Measurements from ENCODE around the gene TUFT1. TPM values are rescaled to one million over a fixed set of nuclear protein-coding genes. Genes with fewer than 3 reads are reported as not detected.

TUFT1 gene, protein sequence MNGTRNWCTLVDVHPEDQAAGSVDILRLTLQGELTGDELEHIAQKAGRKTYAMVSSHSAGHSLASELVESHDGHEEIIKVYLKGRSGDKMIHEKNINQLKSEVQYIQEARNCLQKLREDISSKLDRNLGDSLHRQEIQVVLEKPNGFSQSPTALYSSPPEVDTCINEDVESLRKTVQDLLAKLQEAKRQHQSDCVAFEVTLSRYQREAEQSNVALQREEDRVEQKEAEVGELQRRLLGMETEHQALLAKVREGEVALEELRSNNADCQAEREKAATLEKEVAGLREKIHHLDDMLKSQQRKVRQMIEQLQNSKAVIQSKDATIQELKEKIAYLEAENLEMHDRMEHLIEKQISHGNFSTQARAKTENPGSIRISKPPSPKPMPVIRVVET
- 12.3 TPM for total RNA-seq (2021; ENCODE audit: unreplicated experiment)
- polyA plus RNA-seq (2012), result 12.9 and 13.8 TPM in 2 replicates
- Bru-seq, nascent RNA, result percentile 85 among the genes with signal in this experiment
- BruChase-seq, experiment 1, labeled RNA remaining after a 6-hour chase, result percentile 69 among the genes with signal in this experiment
- BruChase-seq, experiment 2, labeled RNA remaining after a 2-hour chase, result percentile 75 among the genes with signal in this experiment
- long read RNA-seq, transcript TUFT1-202 (12 exons, 3,033 nt), result minor isoform, 5 of 25 reads
- long read RNA-seq, transcript TUFT1-203 (13 exons, 3,111 nt), result major isoform, 14 of 25 reads
- long read RNA-seq, partial matches to known transcripts, result 4 of 25 reads
- long read RNA-seq, other reads (novel, unspliced or antisense), result 2 of 25 reads

GRCh38 chr1:151540021-151540981 lies at the start of gene TUFT1:
TUFT1 (plus strand) TSS chr1:151540309; CDS start chr1:151540367, 58 bp downstream.
- H3K4me1 ChIP-seq (ENCODE audit: control insufficient read depth in 1 of 2, insufficient read depth in 2 of 2, low read length in 2 of 2), result peaks cover 15 to 42% of the 10 kb centered on the region in 2 experiments
- peaks cover 15% of the 10 kb centered on the region; the same call in 1 of the 2 replicates for H3K79me2 ChIP-seq (ENCODE audit: insufficient read depth, low read length)
- peak; percentile 93 for ATAC-seq
- peak; percentile 85 for DNase-seq (ENCODE audit: low read depth, low spot score)
- H3K9ac ChIP-seq (ENCODE audit: low read length), result peak within 1 kb of the TSS; percentile 74
- H3K9me3 ChIP-seq (ENCODE audit: control insufficient read depth in 1 of 2, insufficient read depth in 1 of 2, low read depth in 1 of 2, low read length in 2 of 2), result no peaks in the 10 kb centered on the region
- no peaks in the 10 kb centered on the region for H4K20me1 ChIP-seq (ENCODE audit: insufficient read depth)
- ChIA-PET CTCF (interaction anchor here (0.6 to 2.3 kb wide), 7 partner anchors 13 to 303 kb away, joined by 3 to 9 read pairs (median 4); partner anchors contain the start of gene CGN), POLR2A (interaction anchor here (0.6 to 2.3 kb wide), 18 partner anchors 8 to 248 kb away, joined by 3 to 23 read pairs (median 3); partner anchors contain the start of genes CGN and POGZ), RAD21 (ENCODE audit: low non-redundant PET in 1 of 2, low total read pairs in 2 of 2, uncharacterized antibody in 2 of 2, unreplicated experiment in 2 of 2) (interaction anchor here (0.5 to 0.6 kb wide), 3 partner anchors 291 to 918 kb away, joined by 3 to 9 read pairs (median 4); no protein-coding TSS in a partner anchor)
- H3K27me3 ChIP-seq (ENCODE audit: insufficient read depth, low read length), result no peaks in the 10 kb centered on the region
- H3K27ac ChIP-seq (ENCODE audit: low read depth, low read length), result peak within 1 kb of the TSS; percentile 58
- intact Hi-C loops (cut with micrococcal nuclease), result no loop called here
- H3K36me3 ChIP-seq (ENCODE audit: control insufficient read depth in 1 of 2, insufficient read depth in 2 of 2, low read length in 2 of 2), result peaks cover 4 to 10% of the 10 kb centered on the region in 2 experiments; a peak in 2 of 4 replicates
- H3K4me3 ChIP-seq (replicated peaks in 1 of 2; ENCODE audit: low read depth in 1 of 2, low read length in 2 of 2), result peak within 1 kb of the TSS; percentile 76
- TSS peak; percentile 53 for BruUV-seq (replicated peaks)
- no peaks in the 10 kb centered on the region for H3K9me2 ChIP-seq (ENCODE audit: insufficient read depth)
- no peak within 1 kb of the TSS for H2AFZ ChIP-seq (ENCODE audit: low read depth, low read length, poor library complexity, severe bottlenecking)
- peak within 1 kb of the TSS; percentile 92 for H3K4me2 ChIP-seq (ENCODE audit: low read length)
- TF ChIP-seq ELF1 (IDR thresholded peaks at IDR 0.05; ENCODE audit: borderline replicate concordance, low read depth) (no peak), SIN3A (IDR thresholded peaks at IDR 0.05; ENCODE audit: low read depth) (peak; percentile 84), ZFX (IDR thresholded peaks at IDR 0.05) (0 out of 2 replicates have a peak, but pooled peaks have one; percentile 23), CEBPB (IDR thresholded peaks at IDR 0.05; ENCODE audit: low read depth) (no peak), EZH2 (IDR thresholded peaks at IDR 0.05) (no peak), RAD21 (IDR thresholded peaks at IDR 0.05; ENCODE audit: low read depth) (no peak), YY1 (IDR thresholded peaks at IDR 0.05; ENCODE audit: extremely low read depth, insufficient replicate concordance, low read depth, low read length) (no peak), ATF3 (IDR thresholded peaks at IDR 0.05) (no peak), JUND (IDR thresholded peaks at IDR 0.05) (no peak; the same call in 1 of the 2 replicates), POLR2A (IDR thresholded peaks at IDR 0.05; ENCODE audit: borderline replicate concordance, extremely low read depth, insufficient read depth, insufficient read length) (peak; percentile 95), MAX (IDR thresholded peaks at IDR 0.05) (peak; percentile 24), ZNF274 (IDR thresholded peaks at IDR 0.05; ENCODE audit: low read depth, low read length) (no peak), EGR1 (IDR thresholded peaks at IDR 0.05; ENCODE audit: low read depth) (peak; percentile 20; the same call in 1 of the 2 replicates), EZH2phosphoT487 (IDR thresholded peaks at IDR 0.05; ENCODE audit: borderline replicate concordance) (no peak), FOSL1 (IDR thresholded peaks at IDR 0.05; ENCODE audit: low read depth) (no peak)
- TF ChIP-seq, protein P1, sequence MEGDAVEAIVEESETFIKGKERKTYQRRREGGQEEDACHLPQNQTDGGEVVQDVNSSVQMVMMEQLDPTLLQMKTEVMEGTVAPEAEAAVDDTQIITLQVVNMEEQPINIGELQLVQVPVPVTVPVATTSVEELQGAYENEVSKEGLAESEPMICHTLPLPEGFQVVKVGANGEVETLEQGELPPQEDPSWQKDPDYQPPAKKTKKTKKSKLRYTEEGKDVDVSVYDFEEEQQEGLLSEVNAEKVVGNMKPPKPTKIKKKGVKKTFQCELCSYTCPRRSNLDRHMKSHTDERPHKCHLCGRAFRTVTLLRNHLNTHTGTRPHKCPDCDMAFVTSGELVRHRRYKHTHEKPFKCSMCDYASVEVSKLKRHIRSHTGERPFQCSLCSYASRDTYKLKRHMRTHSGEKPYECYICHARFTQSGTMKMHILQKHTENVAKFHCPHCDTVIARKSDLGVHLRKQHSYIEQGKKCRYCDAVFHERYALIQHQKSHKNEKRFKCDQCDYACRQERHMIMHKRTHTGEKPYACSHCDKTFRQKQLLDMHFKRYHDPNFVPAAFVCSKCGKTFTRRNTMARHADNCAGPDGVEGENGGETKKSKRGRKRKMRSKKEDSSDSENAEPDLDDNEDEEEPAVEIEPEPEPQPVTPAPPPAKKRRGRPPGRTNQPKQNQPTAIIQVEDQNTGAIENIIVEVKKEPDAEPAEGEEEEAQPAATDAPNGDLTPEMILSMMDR (IDR thresholded peaks at IDR 0.05 in 2 of 3, conservative IDR thresholded peaks at IDR 0.05 in 1 of 3; ENCODE audit: borderline replicate concordance in 1 of 3, insufficient read depth in 1 of 3, low read depth in 2 of 3, low read length in 2 of 3), result no peak
- TF ChIP-seq, protein P2, sequence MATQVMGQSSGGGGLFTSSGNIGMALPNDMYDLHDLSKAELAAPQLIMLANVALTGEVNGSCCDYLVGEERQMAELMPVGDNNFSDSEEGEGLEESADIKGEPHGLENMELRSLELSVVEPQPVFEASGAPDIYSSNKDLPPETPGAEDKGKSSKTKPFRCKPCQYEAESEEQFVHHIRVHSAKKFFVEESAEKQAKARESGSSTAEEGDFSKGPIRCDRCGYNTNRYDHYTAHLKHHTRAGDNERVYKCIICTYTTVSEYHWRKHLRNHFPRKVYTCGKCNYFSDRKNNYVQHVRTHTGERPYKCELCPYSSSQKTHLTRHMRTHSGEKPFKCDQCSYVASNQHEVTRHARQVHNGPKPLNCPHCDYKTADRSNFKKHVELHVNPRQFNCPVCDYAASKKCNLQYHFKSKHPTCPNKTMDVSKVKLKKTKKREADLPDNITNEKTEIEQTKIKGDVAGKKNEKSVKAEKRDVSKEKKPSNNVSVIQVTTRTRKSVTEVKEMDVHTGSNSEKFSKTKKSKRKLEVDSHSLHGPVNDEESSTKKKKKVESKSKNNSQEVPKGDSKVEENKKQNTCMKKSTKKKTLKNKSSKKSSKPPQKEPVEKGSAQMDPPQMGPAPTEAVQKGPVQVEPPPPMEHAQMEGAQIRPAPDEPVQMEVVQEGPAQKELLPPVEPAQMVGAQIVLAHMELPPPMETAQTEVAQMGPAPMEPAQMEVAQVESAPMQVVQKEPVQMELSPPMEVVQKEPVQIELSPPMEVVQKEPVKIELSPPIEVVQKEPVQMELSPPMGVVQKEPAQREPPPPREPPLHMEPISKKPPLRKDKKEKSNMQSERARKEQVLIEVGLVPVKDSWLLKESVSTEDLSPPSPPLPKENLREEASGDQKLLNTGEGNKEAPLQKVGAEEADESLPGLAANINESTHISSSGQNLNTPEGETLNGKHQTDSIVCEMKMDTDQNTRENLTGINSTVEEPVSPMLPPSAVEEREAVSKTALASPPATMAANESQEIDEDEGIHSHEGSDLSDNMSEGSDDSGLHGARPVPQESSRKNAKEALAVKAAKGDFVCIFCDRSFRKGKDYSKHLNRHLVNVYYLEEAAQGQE (IDR thresholded peaks at IDR 0.05; ENCODE audit: low read depth), result no peak
